HCT116 (cell line): ENCODE data around the gene SLFNL1. TPM values are rescaled to one million over a fixed set of nuclear protein-coding genes. Genes with fewer than 3 reads are reported as not detected.

Source experiments
- ATAC-seq: fragments of 200-7000 bp; cut with Tn5 transposase; 2 replicates; pipeline ENCODE4 v1.9.1; 2020; ENCODE audit warnings: mild to moderate bottlenecking, moderate library complexity
- BruUV-seq: library from RNA; stranded (reverse); fragments of 400-500 nt; replicated peaks from 2 replicates; lab custom pipeline; 2021; lab: Mats Ljungman, UMichigan
- CTCF ChIA-PET: fragments of 300-600 bp; sonication (Branson Sonifier 250); formaldehyde crosslinking; loops from one replicate; lab custom pipeline; 2021; ENCODE audit warnings: antibody characterized with exemption; lab: Charles Lee
- POLR2A ChIA-PET: fragments of 300-600, 350-600 bp; sonication (Branson Sonifier 250); formaldehyde crosslinking; loops from one replicate; lab custom pipeline; 2021; ENCODE audit warnings: antibody characterized with exemption; lab: Charles Lee
- RAD21 ChIA-PET, 2 experiments: fragments of 300-600 bp; sonication (Branson Sonifier 250); formaldehyde crosslinking; loops; one replicate each; lab custom pipeline; 2023; ENCODE audit warnings: low total read pairs in 2 of 2; ENCODE audit not compliant: uncharacterized antibody in 2 of 2, unreplicated experiment in 2 of 2, low non-redundant PET in 1 of 2; lab: Charles Lee
- DNase-seq: peaks from one replicate; pipeline ENCODE4 v3.0.0-alpha.2; 2010; ENCODE audit warnings: low read depth, low spot score
- H2AFZ ChIP-seq: fragments of 200-600 bp; shearing (Covaris generic), sonication (generic); 2 replicates; pipeline ENCODE4 v1.6.1; 2017; ENCODE audit warnings: low read depth, mixed run types, mixed read lengths, antibody characterized with exemption, low read length; ENCODE audit not compliant: poor library complexity, severe bottlenecking
- H3K27ac ChIP-seq: 2 replicates; pipeline ENCODE4 v1.5.1; 2012; ENCODE audit warnings: low read depth, low read length
- H3K27me3 ChIP-seq: fragments of 200-600 bp; sonication (generic); 2 replicates; pipeline ENCODE4 v1.6.1; 2016; ENCODE audit warnings: mixed run types, low read length, mixed read lengths; ENCODE audit not compliant: insufficient read depth
- H3K36me3 ChIP-seq, 2 experiments: fragments of 200-500 bp in 1 of 2; fragments of 200-600 bp in 1 of 2; sonication (Bioruptor generic) in 1 of 2; sonication (generic) in 1 of 2; 2 replicates each; pipeline versions ENCODE4 v1.5.1 to v1.6.1; 2014 to 2016; ENCODE audit warnings: low read length in 2 of 2, inconsistent platforms in 1 of 2, mixed read lengths in 1 of 2, mixed run types in 1 of 2; ENCODE audit not compliant: insufficient read depth in 2 of 2, control insufficient read depth in 1 of 2
- H3K4me1 ChIP-seq, 2 experiments: fragments of 200-600 bp in 1 of 2; sonication (generic) in 1 of 2; 2 replicates each; pipeline versions ENCODE4 v1.5.1 to v1.6.1; 2012 to 2017; ENCODE audit warnings: low read length in 2 of 2, inconsistent platforms in 1 of 2, mild to moderate bottlenecking in 1 of 2, mixed read lengths in 1 of 2, mixed run types in 1 of 2, moderate library complexity in 1 of 2; ENCODE audit not compliant: insufficient read depth in 2 of 2, control insufficient read depth in 1 of 2
- H3K4me2 ChIP-seq: fragments of 200-600 bp; sonication (generic); 2 replicates; pipeline ENCODE4 v1.6.1; 2017; ENCODE audit warnings: mixed run types, low read length, mixed read lengths
- H3K4me3 ChIP-seq, 2 experiments: fragments of 200-600 bp in 1 of 2; sonication (generic) in 1 of 2; replicated peaks in 1 of 2; 2 replicates each; pipeline ENCODE4 v1.5.1; 2011 to 2016; ENCODE audit warnings: low read length in 2 of 2, control low read depth in 1 of 2, low read depth in 1 of 2, mild to moderate bottlenecking in 1 of 2, mixed read lengths in 1 of 2, mixed run types in 1 of 2
- H3K79me2 ChIP-seq: fragments of 200-600 bp; sonication (generic); 2 replicates; pipeline ENCODE4 v1.6.1; 2017; ENCODE audit warnings: mild to moderate bottlenecking, mixed run types, low read length, moderate library complexity, mixed read lengths; ENCODE audit not compliant: insufficient read depth
- H3K9ac ChIP-seq: fragments of 200-600 bp; sonication (generic); 2 replicates; pipeline ENCODE4 v1.6.1; 2016; ENCODE audit warnings: low read length, mixed read lengths
- H3K9me2 ChIP-seq: fragments of 200-600 bp; sonication (generic), shearing (Covaris generic); 2 replicates; pipeline ENCODE4 v1.6.1; 2017; ENCODE audit warnings: mixed run types, mild to moderate bottlenecking, moderate library complexity; ENCODE audit not compliant: insufficient read depth
- H3K9me3 ChIP-seq, 2 experiments: fragments of 200-500 bp in 1 of 2; fragments of 200-600 bp in 1 of 2; sonication (Bioruptor generic) in 1 of 2; sonication (generic) in 1 of 2; 2 replicates each; pipeline ENCODE4 v1.6.1; 2014 to 2017; ENCODE audit warnings: low read length in 2 of 2, mixed read lengths in 2 of 2, inconsistent platforms in 1 of 2, low read depth in 1 of 2, mild to moderate bottlenecking in 1 of 2, mixed run types in 1 of 2, moderate library complexity in 1 of 2; ENCODE audit not compliant: control insufficient read depth in 1 of 2, insufficient read depth in 1 of 2
- H4K20me1 ChIP-seq: fragments of 200-600 bp; sonication (generic), shearing (Covaris generic); 2 replicates; pipeline ENCODE4 v1.6.1; 2017; ENCODE audit warnings: mixed run types, mild to moderate bottlenecking, moderate library complexity; ENCODE audit not compliant: insufficient read depth
- CBX3 ChIP-seq: IDR thresholded peaks from 2 replicates; pipeline ENCODE4 v1.6.1; 2012; ENCODE audit warnings: low read depth
- EGR1 ChIP-seq: IDR thresholded peaks from 2 replicates; pipeline ENCODE4 v1.6.1; 2012; ENCODE audit warnings: low read depth
- ELF1 ChIP-seq: IDR thresholded peaks from 2 replicates; pipeline ENCODE4 v1.6.1; 2012; ENCODE audit warnings: low read depth, borderline replicate concordance
- EZH2phosphoT487 ChIP-seq: fragments of 200-600 bp; IDR thresholded peaks from 2 replicates; pipeline ENCODE4 v1.6.1; 2018; ENCODE audit warnings: antibody characterized with exemption, borderline replicate concordance
- FOSL1 ChIP-seq: IDR thresholded peaks from 2 replicates; pipeline ENCODE4 v1.6.1; 2012; ENCODE audit warnings: low read depth
- POLR2AphosphoS5 ChIP-seq: IDR thresholded peaks from 2 replicates; pipeline ENCODE4 v1.6.1; 2011; ENCODE audit warnings: mild to moderate bottlenecking, low read depth, low read length, moderate library complexity
- RAD21 ChIP-seq: IDR thresholded peaks from 2 replicates; pipeline ENCODE4 v1.6.1; 2012; ENCODE audit warnings: low read depth, mild to moderate bottlenecking
- SIN3A ChIP-seq: IDR thresholded peaks from 2 replicates; pipeline ENCODE4 v1.6.1; 2012; ENCODE audit warnings: low read depth
- SRF ChIP-seq: IDR thresholded peaks from 2 replicates; pipeline ENCODE4 v1.6.1; 2012; ENCODE audit warnings: low read depth
- TCF7L2 ChIP-seq: IDR thresholded peaks from 2 replicates; pipeline ENCODE4 v1.7.0; 2011; ENCODE audit warnings: borderline replicate concordance, inconsistent platforms; ENCODE audit not compliant: insufficient read depth, insufficient read length; ENCODE audit errors: extremely low read depth
- ZFX ChIP-seq: fragments of 450-650 bp; IDR thresholded peaks from 2 replicates; pipeline ENCODE4 v1.6.1; 2017
- ZNF274 ChIP-seq: fragments of 200-500 bp; sonication (Bioruptor generic); IDR thresholded peaks from 2 replicates; pipeline ENCODE4 v1.6.1; 2014; ENCODE audit warnings: mild to moderate bottlenecking, low read depth, low read length, inconsistent platforms
- intact Hi-C: fragments of 100-400 bp; cut with micrococcal nuclease; formaldehyde crosslinking; loops from 2 replicates; pipeline ENCODE4 v1.10.0; 2022
- total RNA-seq: library from RNA; stranded (reverse); gene quantifications from one replicate; pipeline ENCODE4 v1.2.1, GENCODE V29; 2021; ENCODE audit not compliant: unreplicated experiment
- TF ChIP-seq, protein P1 (sequence below): IDR thresholded peaks from 2 replicates; pipeline ENCODE4 v1.6.1; 2012
- TF ChIP-seq, protein P2 (sequence below): IDR thresholded peaks from 2 replicates; pipeline ENCODE4 v1.6.1; 2012
- TF ChIP-seq, protein P3 (sequence below): IDR thresholded peaks from 2 replicates; pipeline ENCODE4 v1.6.1; 2012; ENCODE audit warnings: low read depth
- TF ChIP-seq, protein P4 (sequence below), 3 experiments: fragments of 200-600 bp in 1 of 3; sonication (generic) in 1 of 3; IDR thresholded peaks in 2 of 3; conservative IDR thresholded peaks in 1 of 3; 2 replicates each; pipeline ENCODE4 v1.5.1; 2012 to 2017; ENCODE audit warnings: low read depth in 2 of 3, low read length in 2 of 3, antibody characterized with exemption in 1 of 3, borderline replicate concordance in 1 of 3, control low read depth in 1 of 3, mild to moderate bottlenecking in 1 of 3, mixed read lengths in 1 of 3, mixed run types in 1 of 3, moderate library complexity in 1 of 3; ENCODE audit not compliant: insufficient read depth in 1 of 3

Gene SLFNL1
- total RNA-seq, 1 experiment from 2014 or later = 0.20 TPM

DNA sequence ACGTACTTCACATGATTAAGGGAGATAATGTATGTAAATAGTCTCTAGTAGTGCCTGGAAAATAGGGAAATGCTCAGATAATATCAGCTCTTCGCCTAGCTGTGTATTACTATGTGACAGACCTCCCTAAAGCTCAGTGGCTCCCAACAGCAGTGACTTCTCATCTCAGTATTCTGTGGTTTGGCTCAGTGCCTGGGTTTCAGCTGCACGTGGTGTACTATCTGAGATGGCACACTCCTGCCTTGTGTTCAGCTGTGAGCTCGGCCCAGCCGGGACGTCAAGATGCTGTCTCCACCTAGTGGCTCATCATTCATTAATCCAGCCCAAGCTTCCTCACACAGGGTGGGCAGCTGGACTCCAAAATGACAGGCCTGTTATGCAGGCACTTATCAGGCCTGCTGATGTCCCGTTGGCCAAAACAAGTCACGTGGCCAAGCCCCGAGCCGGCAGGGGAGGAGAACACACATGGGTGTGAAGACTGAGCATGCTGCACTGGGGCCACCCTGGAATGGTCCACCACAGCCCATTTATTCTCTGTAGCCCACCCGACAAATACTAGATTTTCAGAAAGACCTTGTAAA lies 17.8 kb downstream of the SLFNL1 start (continued):
- TF ChIP-seq TCF7L2 (peak; percentile 63), ZFX (no peak), EGR1 (no peak), RAD21 (peak; percentile 77), CBX3 (peak; percentile 86)

DNA sequence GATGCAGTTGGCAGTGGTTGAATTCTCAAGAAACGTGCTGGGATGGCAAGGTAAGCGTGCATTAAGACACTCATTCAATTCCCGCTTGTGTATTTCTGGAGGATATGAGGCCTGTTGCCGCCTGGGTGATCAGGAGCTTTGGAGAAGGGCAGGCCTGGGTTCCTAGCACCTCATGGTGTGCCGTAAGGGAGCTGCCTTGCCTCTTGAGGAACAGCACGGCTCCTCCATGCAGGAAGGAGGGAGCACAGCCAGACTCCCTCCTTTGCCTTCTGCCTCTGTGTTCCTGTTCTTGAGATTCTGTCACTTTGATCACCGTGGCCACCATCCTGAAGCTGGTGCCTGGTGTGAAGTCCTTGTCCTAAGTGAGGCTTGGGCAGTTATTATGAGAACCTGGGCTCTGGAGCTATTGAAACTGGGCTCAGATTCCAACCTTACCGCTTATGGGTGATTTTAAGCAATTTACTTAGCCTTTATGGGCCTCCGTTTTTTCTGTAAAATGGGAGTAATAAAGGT lies 18.3 kb downstream of the SLFNL1 start:
- Histone ChIP-seq H2AFZ (no peak overlapping the region), H3K4me2 (peak overlapping the region; percentile 27; the same call in 1 of the 2 replicates), H3K36me3 (peaks cover 52 to 84% of the 10 kb centered on the region in 2 experiments), H4K20me1 (peaks cover 19% of the 10 kb centered on the region; the same call in 1 of the 2 replicates), H3K4me3 (no peak overlapping the region), H3K4me1 (peaks cover 12 to 23% of the 10 kb centered on the region in 2 experiments), H3K9me3 (no peaks in the 10 kb centered on the region), H3K9ac (0 out of 2 replicates have a peak overlapping the region, but pooled peaks have one; percentile 1), H3K79me2 (peaks cover 86% of the 10 kb centered on the region), H3K27me3 (no peaks in the 10 kb centered on the region), H3K9me2 (no peaks in the 10 kb centered on the region), H3K27ac (peak overlapping the region; percentile 28)
- ChIA-PET POLR2A (no interaction called here), RAD21 (interaction anchor here (0.9 to 1.1 kb wide), 2 partner anchors 51 to 141 kb away, joined by 3 to 5 read pairs; partner anchors contain the start of gene CITED4 (in 1 of the 2)), CTCF (interaction anchor here (0.8 to 2.0 kb wide), 6 partner anchors 8 to 471 kb away, joined by 3 to 11 read pairs (median 4); partner anchors contain the start of gene CTPS1)
- DNase-seq = no peak
- no TSS peak for BruUV-seq
- peak; percentile 19 for ATAC-seq
- TF ChIP-seq, protein P1, sequence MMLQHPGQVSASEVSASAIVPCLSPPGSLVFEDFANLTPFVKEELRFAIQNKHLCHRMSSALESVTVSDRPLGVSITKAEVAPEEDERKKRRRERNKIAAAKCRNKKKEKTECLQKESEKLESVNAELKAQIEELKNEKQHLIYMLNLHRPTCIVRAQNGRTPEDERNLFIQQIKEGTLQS = no peak
- no peak for TF ChIP-seq CBX3
- no peak for TF ChIP-seq POLR2AphosphoS5
- TF ChIP-seq FOSL1 = no peak
- no peak for TF ChIP-seq TCF7L2
- no peak for TF ChIP-seq ZNF274
- TF ChIP-seq, protein P2, sequence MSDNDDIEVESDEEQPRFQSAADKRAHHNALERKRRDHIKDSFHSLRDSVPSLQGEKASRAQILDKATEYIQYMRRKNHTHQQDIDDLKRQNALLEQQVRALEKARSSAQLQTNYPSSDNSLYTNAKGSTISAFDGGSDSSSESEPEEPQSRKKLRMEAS = no peak
- no peak for TF ChIP-seq ELF1
- no peak for TF ChIP-seq EGR1
- TF ChIP-seq, protein P3, sequence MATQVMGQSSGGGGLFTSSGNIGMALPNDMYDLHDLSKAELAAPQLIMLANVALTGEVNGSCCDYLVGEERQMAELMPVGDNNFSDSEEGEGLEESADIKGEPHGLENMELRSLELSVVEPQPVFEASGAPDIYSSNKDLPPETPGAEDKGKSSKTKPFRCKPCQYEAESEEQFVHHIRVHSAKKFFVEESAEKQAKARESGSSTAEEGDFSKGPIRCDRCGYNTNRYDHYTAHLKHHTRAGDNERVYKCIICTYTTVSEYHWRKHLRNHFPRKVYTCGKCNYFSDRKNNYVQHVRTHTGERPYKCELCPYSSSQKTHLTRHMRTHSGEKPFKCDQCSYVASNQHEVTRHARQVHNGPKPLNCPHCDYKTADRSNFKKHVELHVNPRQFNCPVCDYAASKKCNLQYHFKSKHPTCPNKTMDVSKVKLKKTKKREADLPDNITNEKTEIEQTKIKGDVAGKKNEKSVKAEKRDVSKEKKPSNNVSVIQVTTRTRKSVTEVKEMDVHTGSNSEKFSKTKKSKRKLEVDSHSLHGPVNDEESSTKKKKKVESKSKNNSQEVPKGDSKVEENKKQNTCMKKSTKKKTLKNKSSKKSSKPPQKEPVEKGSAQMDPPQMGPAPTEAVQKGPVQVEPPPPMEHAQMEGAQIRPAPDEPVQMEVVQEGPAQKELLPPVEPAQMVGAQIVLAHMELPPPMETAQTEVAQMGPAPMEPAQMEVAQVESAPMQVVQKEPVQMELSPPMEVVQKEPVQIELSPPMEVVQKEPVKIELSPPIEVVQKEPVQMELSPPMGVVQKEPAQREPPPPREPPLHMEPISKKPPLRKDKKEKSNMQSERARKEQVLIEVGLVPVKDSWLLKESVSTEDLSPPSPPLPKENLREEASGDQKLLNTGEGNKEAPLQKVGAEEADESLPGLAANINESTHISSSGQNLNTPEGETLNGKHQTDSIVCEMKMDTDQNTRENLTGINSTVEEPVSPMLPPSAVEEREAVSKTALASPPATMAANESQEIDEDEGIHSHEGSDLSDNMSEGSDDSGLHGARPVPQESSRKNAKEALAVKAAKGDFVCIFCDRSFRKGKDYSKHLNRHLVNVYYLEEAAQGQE = no peak
- no peak for TF ChIP-seq SRF
- TF ChIP-seq SIN3A = no peak
- TF ChIP-seq, protein P4, sequence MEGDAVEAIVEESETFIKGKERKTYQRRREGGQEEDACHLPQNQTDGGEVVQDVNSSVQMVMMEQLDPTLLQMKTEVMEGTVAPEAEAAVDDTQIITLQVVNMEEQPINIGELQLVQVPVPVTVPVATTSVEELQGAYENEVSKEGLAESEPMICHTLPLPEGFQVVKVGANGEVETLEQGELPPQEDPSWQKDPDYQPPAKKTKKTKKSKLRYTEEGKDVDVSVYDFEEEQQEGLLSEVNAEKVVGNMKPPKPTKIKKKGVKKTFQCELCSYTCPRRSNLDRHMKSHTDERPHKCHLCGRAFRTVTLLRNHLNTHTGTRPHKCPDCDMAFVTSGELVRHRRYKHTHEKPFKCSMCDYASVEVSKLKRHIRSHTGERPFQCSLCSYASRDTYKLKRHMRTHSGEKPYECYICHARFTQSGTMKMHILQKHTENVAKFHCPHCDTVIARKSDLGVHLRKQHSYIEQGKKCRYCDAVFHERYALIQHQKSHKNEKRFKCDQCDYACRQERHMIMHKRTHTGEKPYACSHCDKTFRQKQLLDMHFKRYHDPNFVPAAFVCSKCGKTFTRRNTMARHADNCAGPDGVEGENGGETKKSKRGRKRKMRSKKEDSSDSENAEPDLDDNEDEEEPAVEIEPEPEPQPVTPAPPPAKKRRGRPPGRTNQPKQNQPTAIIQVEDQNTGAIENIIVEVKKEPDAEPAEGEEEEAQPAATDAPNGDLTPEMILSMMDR (IDR thresholded peaks at IDR 0.05 in 2 of 3, conservative IDR thresholded peaks at IDR 0.05 in 1 of 3; ENCODE audit: borderline replicate concordance in 1 of 3, insufficient read depth in 1 of 3, low read depth in 2 of 3, low read length in 2 of 3) = no peak
- no peak for TF ChIP-seq EZH2phosphoT487
- intact Hi-C loops = loop anchor here (1.0 kb wide), 1 partner anchor 155 kb away; no protein-coding TSS in a partner anchor
